PC-9 (cell line): Measurements from ENCODE around the gene GALNT13. TPM values are rescaled to one million over a fixed set of nuclear protein-coding genes. Genes with fewer than 3 reads are reported as not detected.

Experiments
- BruUV-seq: library from RNA; stranded (reverse); fragments of 400-500 nt; replicated peaks from 2 replicates; lab custom pipeline; 2021; lab: Mats Ljungman, UMichigan
- CTCF ChIA-PET: fragments of 300-600 bp; sonication (Branson Sonifier 250); formaldehyde crosslinking; loops from one replicate; lab custom pipeline; 2022; ENCODE audit warnings: antibody characterized with exemption; lab: Charles Lee
- POLR2A ChIA-PET: fragments of 300-600 bp; sonication (Branson Sonifier 250); formaldehyde crosslinking; loops from one replicate; lab custom pipeline; 2022; ENCODE audit warnings: antibody characterized with exemption; ENCODE audit not compliant: unreplicated experiment; lab: Charles Lee
- DNase-seq, 2 experiments: peaks; one replicate each; pipeline versions ENCODE4 v3.0.0 to v3.0.0-alpha.2; 2015 to 2022; ENCODE audit warnings: mixed read lengths in 1 of 2
- H2AFZ ChIP-seq: fragments of 200-600 bp; sonication (generic); 2 replicates; pipeline ENCODE4 v1.8.1; 2017; ENCODE audit warnings: antibody characterized with exemption
- H3F3A ChIP-seq: fragments of 200-600 bp; sonication (generic); 2 replicates; pipeline ENCODE4 v1.8.1; 2017; ENCODE audit warnings: antibody characterized with exemption, mild to moderate bottlenecking, low read depth; ENCODE audit not compliant: insufficient read depth
- H3K27ac ChIP-seq: fragments of 200-600 bp; sonication (generic); 2 replicates; pipeline ENCODE4 v1.6.1; 2016; ENCODE audit warnings: mixed run types
- H3K27me3 ChIP-seq: fragments of 200-600 bp; sonication (generic); 2 replicates; pipeline ENCODE4 v1.6.1; 2016; ENCODE audit warnings: low read depth, mixed run types; ENCODE audit not compliant: insufficient read depth
- H3K36me3 ChIP-seq: fragments of 200-600 bp; sonication (generic); 2 replicates; pipeline ENCODE4 v1.6.1; 2016; ENCODE audit warnings: low read depth, mixed run types
- H3K4me1 ChIP-seq: fragments of 200-600 bp; sonication (generic); replicated peaks from 2 replicates; pipeline ENCODE4 v1.6.1; 2016; ENCODE audit warnings: mixed run types; ENCODE audit not compliant: insufficient read depth
- H3K4me2 ChIP-seq: fragments of 200-600 bp; sonication (generic); 2 replicates; pipeline ENCODE4 v1.6.1; 2017; ENCODE audit warnings: mixed run types
- H3K4me3 ChIP-seq: fragments of 200-600 bp; sonication (generic); 2 replicates; pipeline ENCODE4 v1.6.1; 2016; ENCODE audit warnings: mixed run types
- H3K79me2 ChIP-seq: fragments of 200-600 bp; sonication (generic); 2 replicates; pipeline ENCODE4 v1.6.1; 2017; ENCODE audit warnings: low read depth, mixed run types
- H3K9me2 ChIP-seq: fragments of 200-600 bp; sonication (generic); 2 replicates; pipeline ENCODE4 v1.8.1; 2017; ENCODE audit warnings: mild to moderate bottlenecking; ENCODE audit not compliant: insufficient read depth
- H3K9me3 ChIP-seq: fragments of 200-600 bp; sonication (generic); 2 replicates; pipeline ENCODE4 v1.8.1; 2016; ENCODE audit warnings: low read depth; ENCODE audit not compliant: insufficient read depth
- H4K20me1 ChIP-seq: fragments of 200-600 bp; sonication (generic); 2 replicates; pipeline ENCODE4 v1.8.1; 2017; ENCODE audit not compliant: insufficient read depth
- EZH2 ChIP-seq: fragments of 200-600 bp; sonication (generic); IDR thresholded peaks from 2 replicates; pipeline ENCODE4 v1.8.0; 2017; ENCODE audit warnings: antibody characterized with exemption, low read depth
- intact Hi-C: fragments of 100-400 bp; cut with micrococcal nuclease; formaldehyde crosslinking; loops from one replicate; pipeline ENCODE4 v1.10.0; 2022; ENCODE audit not compliant: unreplicated experiment
- total RNA-seq: library from RNA; stranded (reverse); gene quantifications from 2 replicates; pipeline ENCODE4 v1.2.3, GENCODE V29; 2021
- TF ChIP-seq, protein P1 (sequence below): fragments of 200-600 bp; sonication (generic); conservative IDR thresholded peaks from 2 replicates; pipeline ENCODE4 v1.6.1; 2017; ENCODE audit warnings: mixed run types, antibody characterized with exemption, mild to moderate bottlenecking, moderate library complexity

The GALNT13 gene
- total RNA-seq, 1 experiment from 2014 or later: 3.6 TPM

DNA sequence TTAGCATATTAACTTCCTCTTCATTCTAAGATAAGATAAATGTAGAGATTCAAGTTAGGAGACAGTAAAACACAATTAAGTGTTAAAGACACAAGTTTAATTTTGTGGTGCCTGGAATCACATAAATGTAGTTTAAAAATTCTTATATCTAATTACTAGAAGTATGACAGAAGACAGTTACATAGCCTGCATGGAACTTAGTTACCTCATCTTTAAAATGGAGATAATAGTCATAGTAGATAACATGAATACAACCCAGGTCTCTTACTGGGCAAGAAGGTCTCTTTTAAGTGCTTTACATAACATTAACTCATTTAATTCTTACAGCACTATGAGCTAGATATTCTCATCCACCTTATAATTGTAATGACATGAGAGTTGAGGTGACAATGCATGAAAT is 15.1 kb downstream of the GALNT13 start:
- Histone ChIP-seq H3K4me2 (no peak overlapping the region), H3K27ac (no peak overlapping the region), H3K79me2 (no peaks in the 10 kb centered on the region), H3K4me3 (no peak overlapping the region), H3K36me3 (no peaks in the 10 kb centered on the region), H2AFZ (no peak overlapping the region), H3K4me1 (no peaks in the 10 kb centered on the region), H4K20me1 (no peaks in the 10 kb centered on the region), H3K27me3 (no peaks in the 10 kb centered on the region), H3F3A (no peaks in the 10 kb centered on the region), H3K9me2 (no peaks in the 10 kb centered on the region), H3K9me3 (no peaks in the 10 kb centered on the region)
- intact Hi-C loops: no loop called here
- ChIA-PET CTCF (no interaction called here), POLR2A (no interaction called here)
- no peak for TF ChIP-seq EZH2
- TF ChIP-seq, protein P1, sequence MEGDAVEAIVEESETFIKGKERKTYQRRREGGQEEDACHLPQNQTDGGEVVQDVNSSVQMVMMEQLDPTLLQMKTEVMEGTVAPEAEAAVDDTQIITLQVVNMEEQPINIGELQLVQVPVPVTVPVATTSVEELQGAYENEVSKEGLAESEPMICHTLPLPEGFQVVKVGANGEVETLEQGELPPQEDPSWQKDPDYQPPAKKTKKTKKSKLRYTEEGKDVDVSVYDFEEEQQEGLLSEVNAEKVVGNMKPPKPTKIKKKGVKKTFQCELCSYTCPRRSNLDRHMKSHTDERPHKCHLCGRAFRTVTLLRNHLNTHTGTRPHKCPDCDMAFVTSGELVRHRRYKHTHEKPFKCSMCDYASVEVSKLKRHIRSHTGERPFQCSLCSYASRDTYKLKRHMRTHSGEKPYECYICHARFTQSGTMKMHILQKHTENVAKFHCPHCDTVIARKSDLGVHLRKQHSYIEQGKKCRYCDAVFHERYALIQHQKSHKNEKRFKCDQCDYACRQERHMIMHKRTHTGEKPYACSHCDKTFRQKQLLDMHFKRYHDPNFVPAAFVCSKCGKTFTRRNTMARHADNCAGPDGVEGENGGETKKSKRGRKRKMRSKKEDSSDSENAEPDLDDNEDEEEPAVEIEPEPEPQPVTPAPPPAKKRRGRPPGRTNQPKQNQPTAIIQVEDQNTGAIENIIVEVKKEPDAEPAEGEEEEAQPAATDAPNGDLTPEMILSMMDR: no peak
- BruUV-seq: no TSS peak
- DNase-seq: no peak

DNA sequence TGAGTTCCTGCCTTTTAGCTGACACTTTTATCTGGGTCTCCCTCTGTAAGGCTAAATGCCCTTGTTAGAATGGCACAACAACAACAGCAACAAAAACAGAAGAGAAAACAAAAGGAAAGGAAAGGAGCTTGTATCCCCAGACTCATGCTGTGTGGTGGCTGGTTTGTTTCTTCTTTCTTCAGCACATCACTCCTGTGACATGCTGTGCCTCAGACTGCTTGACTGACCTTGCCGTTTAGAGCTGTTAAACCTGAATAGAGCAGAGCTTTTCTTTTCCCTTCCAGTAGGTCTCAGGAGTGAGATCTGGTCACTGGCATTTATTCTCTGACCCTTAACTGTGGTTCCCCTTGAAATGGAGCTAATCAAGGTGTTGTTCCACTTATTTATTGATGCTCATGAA is 18.9 kb downstream of the GALNT13 start:
- ChIA-PET POLR2A (no interaction called here), CTCF (no interaction called here)

DNA sequence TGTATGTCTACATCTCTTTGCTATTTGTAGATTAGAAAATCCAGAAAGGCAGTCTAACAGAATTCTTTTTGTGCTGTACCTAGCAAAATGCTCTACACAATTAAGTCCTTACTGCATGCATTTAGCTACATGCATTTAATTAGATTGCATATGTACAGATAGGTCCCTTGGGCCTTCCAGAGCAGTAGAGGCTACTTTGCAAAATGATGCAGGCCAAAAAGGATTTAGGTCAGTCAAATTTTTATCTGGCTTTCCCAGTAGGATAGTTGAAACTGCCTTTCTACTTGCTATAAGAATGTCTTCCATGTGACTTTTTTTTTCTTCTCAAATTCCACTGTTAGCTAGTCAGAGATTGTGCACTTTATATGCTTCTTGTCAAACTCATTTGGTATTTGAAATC is 19.3 kb downstream of the GALNT13 start:
- TF ChIP-seq, protein P1: no peak
- no peak for TF ChIP-seq EZH2
- no peaks in the 10 kb centered on the region for H3K9me2 ChIP-seq
- H3F3A ChIP-seq: no peaks in the 10 kb centered on the region
- DNase-seq: no peak
- H3K9me3 ChIP-seq: no peaks in the 10 kb centered on the region
- no peaks in the 10 kb centered on the region for H3K36me3 ChIP-seq
- no peaks in the 10 kb centered on the region for H3K27me3 ChIP-seq
- H3K79me2 ChIP-seq: no peaks in the 10 kb centered on the region
- no peak overlapping the region for H3K27ac ChIP-seq
- CTCF ChIA-PET: no interaction called here
- POLR2A ChIA-PET: no interaction called here
- no peaks in the 10 kb centered on the region for H3K4me1 ChIP-seq
- H4K20me1 ChIP-seq: no peaks in the 10 kb centered on the region
- no TSS peak for BruUV-seq
- H3K4me2 ChIP-seq: no peak overlapping the region
- intact Hi-C loops: no loop called here
- no peak overlapping the region for H2AFZ ChIP-seq
- no peak overlapping the region for H3K4me3 ChIP-seq

More for the DNA sequence above, 18.9 kb downstream of the GALNT13 start:
- no peaks in the 10 kb centered on the region for H3K27me3 ChIP-seq
- no peak overlapping the region for H3K4me2 ChIP-seq
- no peak for DNase-seq
- no peaks in the 10 kb centered on the region for H3K9me2 ChIP-seq
- no peaks in the 10 kb centered on the region for H3K79me2 ChIP-seq
- H3K36me3 ChIP-seq: no peaks in the 10 kb centered on the region
- intact Hi-C loops: no loop called here
- no peak overlapping the region for H2AFZ ChIP-seq
- no peaks in the 10 kb centered on the region for H3K4me1 ChIP-seq
- H3F3A ChIP-seq: no peaks in the 10 kb centered on the region
- no peak overlapping the region for H3K4me3 ChIP-seq
- no TSS peak for BruUV-seq
- H4K20me1 ChIP-seq: no peaks in the 10 kb centered on the region
- TF ChIP-seq, protein P1: no peak
- no peak for TF ChIP-seq EZH2
- no peaks in the 10 kb centered on the region for H3K9me3 ChIP-seq
- no peak overlapping the region for H3K27ac ChIP-seq
